Adrenal gland (tissue), 5 donors: Measurements from ENCODE around the gene HLA-DQB2.

Source experiments
- POLR2A ChIP-seq, 2 donors: fragments of 450-650 bp; IDR thresholded peaks; one replicate each; pipeline ENCODE4 v1.6.1; 2017; ENCODE audit warnings: antibody characterized with exemption in 2 of 2, mild to moderate bottlenecking in 2 of 2, moderate library complexity in 1 of 2
- TF ChIP-seq, protein P1 (sequence below), 6 experiments: fragments of 450-650 bp in 4 of 6; fragments of 200-600 bp in 2 of 6; sonication (generic) in 1 of 6; IDR thresholded peaks; 1 replicate in 5 of 6; 2 replicates in 1 of 6; pipeline versions ENCODE4 v1.5.1 to v1.8.0; 2016 to 2021; ENCODE audit warnings: antibody characterized with exemption in 6 of 6, mild to moderate bottlenecking in 2 of 6, moderate library complexity in 1 of 6
- donor health status: DM: no; HTN: no; CAD: no.

DNA sequence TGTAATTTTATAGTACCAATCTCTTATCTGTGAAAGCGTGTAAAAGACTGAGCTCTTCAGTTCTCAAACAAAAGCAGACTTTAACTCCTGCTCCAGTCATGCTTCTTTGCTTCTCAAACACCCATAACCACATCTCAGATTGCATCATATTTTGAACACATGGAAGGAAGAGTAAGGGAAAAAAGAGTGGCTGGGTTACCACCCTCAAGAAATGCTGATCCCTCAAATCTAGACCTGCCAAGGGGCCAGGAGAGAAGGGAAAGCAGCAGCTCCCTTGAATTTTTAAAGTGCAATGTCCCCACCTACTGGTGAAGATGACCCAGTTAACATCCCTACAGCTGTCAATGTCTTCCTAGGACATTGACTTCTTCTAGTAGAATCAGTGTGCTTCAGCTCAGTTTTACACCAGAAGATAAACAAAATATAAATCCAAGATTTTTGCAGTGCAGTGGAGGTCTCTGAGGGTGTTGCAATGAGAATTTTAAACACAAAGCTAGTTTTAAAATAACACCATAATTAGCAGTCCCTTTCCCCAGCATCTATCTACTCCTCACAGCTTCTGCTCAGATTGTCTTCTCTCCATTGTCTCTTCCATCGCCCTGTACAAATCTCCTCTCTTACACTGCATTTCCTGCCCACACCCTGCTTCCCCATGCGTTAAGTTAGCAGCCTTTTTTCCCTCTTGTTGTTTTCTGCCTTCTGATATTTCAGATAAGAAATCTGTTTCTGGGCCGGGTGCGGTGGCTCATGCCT is 22.6 kb upstream of the HLA-DQB2 start:
- TF ChIP-seq, protein P1, sequence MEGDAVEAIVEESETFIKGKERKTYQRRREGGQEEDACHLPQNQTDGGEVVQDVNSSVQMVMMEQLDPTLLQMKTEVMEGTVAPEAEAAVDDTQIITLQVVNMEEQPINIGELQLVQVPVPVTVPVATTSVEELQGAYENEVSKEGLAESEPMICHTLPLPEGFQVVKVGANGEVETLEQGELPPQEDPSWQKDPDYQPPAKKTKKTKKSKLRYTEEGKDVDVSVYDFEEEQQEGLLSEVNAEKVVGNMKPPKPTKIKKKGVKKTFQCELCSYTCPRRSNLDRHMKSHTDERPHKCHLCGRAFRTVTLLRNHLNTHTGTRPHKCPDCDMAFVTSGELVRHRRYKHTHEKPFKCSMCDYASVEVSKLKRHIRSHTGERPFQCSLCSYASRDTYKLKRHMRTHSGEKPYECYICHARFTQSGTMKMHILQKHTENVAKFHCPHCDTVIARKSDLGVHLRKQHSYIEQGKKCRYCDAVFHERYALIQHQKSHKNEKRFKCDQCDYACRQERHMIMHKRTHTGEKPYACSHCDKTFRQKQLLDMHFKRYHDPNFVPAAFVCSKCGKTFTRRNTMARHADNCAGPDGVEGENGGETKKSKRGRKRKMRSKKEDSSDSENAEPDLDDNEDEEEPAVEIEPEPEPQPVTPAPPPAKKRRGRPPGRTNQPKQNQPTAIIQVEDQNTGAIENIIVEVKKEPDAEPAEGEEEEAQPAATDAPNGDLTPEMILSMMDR (IDR thresholded peaks at IDR 0.05), result peak; percentile 50 to 64 (median 60)
- no peak for TF ChIP-seq POLR2A (IDR thresholded peaks at IDR 0.05)
